Measurements from ENCODE around the gene ARHGAP32.
"Not testable (repeated sequence)": the region's sequence is repeated elsewhere in the genome, so short reads cannot be mapped to it uniquely, and the experiment has no call there.

The ARHGAP32 gene

DNA sequence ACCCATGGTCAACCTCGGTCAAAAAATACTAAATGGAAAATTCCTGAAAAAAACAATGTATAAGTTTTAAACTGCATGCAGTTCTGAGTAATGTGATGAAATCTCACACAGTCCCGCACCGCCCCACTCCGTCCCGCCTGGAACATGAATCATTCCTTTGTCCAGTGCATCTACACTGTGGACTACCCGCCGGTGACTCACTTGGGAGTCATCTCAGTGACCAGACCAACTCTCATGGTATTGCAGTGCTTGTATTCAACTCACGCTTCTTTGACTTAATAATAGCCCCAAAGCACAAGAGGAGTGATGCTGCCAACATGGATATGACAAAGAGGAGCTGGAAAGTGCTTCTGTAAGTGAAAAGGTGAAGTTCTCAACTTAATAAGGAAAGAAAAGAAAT is 48.8 kb downstream of the ARHGAP32 start:
- no peak overlapping the region for H3K4me3 ChIP-seq (ENCODE audit: low read length)
- H3K9me3 ChIP-seq (ENCODE audit: control insufficient read depth, low read length), result no peaks in the 10 kb centered on the region
- H3K4me1 ChIP-seq (ENCODE audit: control insufficient read depth, insufficient read depth, low read length), result peaks cover 13% of the 10 kb centered on the region
- no peak overlapping the region for H3K9ac ChIP-seq (ENCODE audit: low read length)
- H3K36me3 ChIP-seq (ENCODE audit: control insufficient read depth, insufficient read depth, low read length), result no peaks in the 10 kb centered on the region
- H3K27me3 ChIP-seq (ENCODE audit: control insufficient read depth, insufficient read depth, low read length), result no peaks in the 10 kb centered on the region

DNA sequence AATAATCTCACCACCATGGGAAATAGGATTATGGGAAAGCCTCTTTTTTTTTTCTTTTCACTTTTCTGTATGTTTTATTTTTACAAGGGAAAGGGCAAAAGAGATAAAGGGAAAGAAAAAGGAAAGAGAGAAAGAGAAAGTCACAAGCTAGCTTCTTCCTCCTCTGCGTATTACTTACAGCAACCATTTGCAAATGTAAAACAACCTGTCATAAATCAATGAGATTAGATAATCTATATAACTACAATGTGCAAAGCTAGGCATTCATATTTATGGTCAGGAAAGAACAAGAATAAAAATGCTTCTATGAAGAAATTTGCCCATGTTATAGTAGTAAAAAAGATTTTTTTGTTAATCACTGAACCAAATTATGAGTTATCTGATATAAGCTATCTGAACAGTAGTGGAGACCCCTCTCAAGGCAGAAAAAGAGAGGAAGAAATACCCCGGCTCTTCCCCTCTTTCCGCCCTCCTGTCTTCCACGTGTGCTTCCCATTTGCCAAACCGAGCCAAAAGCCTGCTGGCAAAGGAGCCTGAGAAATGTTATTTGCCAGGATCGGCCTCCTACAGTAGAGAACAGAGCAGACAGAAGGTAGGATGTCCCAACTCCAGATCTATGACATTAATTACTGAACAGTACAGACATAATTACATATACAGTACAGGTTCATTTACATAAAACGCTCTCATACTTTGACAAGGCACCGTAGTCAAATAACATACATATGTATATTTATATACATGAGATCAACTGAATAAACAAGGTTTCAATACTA is 50.2 kb downstream of the ARHGAP32 start:
- Histone ChIP-seq H3K36me3 (ENCODE audit: control insufficient read depth, insufficient read depth, low read length) (no peaks in the 10 kb centered on the region), H3K9ac (ENCODE audit: low read length) (peak overlapping the region; percentile 19), H3K9me3 (ENCODE audit: control insufficient read depth, low read length) (no peaks in the 10 kb centered on the region), H3K27me3 (ENCODE audit: control insufficient read depth, insufficient read depth, low read length) (no peaks in the 10 kb centered on the region), H3K4me1 (ENCODE audit: control insufficient read depth, insufficient read depth, low read length) (peaks cover 13% of the 10 kb centered on the region), H3K4me3 (ENCODE audit: low read length) (no peak overlapping the region)

DNA sequence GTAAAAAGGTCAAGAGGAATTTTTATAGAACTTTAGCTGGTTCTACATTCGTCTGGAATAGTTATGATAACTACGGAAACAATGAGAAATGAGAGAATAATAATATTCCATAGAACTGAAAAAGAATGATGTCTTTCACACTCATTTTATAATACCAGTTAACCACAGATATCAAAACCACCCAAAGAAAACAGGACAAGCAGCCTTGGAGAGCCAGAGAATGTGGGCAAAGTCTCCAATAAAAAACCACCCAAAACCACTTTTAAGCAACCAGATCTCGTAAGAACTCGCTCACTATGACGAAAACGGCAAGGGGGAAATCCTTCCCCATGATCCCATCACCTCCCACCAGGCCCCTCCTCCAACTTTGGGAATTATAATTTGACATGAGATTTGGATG is 60.8 kb downstream of the ARHGAP32 start:
- H3K4me3 ChIP-seq (ENCODE audit: low read length), result no peak overlapping the region
- no peaks in the 10 kb centered on the region for H3K9me3 ChIP-seq (ENCODE audit: control insufficient read depth, low read length)
- no peak overlapping the region for H3K9ac ChIP-seq (ENCODE audit: low read length)
- H3K4me1 ChIP-seq (ENCODE audit: control insufficient read depth, insufficient read depth, low read length), result no peaks in the 10 kb centered on the region
- no peaks in the 10 kb centered on the region for H3K36me3 ChIP-seq (ENCODE audit: control insufficient read depth, insufficient read depth, low read length)
- no peaks in the 10 kb centered on the region for H3K27me3 ChIP-seq (ENCODE audit: control insufficient read depth, insufficient read depth, low read length)

DNA sequence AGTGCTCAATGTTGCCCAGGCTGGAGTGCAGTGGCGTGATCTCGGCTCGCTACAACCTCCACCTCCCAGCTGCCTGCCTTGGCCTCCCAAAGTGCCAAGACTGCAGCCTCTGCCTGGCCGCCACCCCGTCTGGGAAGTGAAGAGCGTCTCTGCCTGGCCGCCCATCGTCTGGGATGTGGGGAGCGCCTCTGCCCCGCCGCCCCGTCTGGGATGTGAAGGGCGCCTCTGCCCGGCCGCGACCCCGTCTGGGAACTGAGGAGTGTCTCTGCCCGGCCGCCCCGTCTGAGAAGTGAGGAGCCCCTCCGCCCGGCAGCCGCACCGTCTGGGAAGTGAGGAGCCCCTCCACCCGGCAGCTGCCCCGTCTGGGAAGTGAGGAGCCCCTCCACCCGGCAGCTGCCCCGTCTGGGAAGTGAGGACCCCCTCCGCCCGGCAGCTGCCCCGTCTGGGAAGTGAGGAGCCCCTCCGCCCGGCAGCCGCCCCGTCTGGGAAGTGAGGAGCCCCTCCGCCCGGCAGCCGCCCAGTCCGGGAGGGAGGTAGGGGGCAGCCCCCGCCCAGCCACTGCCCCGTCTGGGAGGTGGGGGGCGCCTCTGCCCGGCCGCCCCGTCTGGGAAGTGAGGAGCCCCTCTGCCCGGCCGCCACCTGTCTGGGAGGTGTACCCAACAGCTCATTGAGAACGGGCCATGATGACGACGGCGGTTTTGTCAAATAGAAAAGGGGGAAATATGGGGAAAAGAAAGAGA is 63.1 kb downstream of the ARHGAP32 start:
- not testable (repeated sequence) for H3K4me3 ChIP-seq (ENCODE audit: low read length); H3K36me3 ChIP-seq (ENCODE audit: control insufficient read depth, insufficient read depth, low read length); H3K9ac ChIP-seq (ENCODE audit: low read length); H3K27me3 ChIP-seq (ENCODE audit: control insufficient read depth, insufficient read depth, low read length); H3K4me1 ChIP-seq (ENCODE audit: control insufficient read depth, insufficient read depth, low read length); H3K9me3 ChIP-seq (ENCODE audit: control insufficient read depth, low read length)

DNA sequence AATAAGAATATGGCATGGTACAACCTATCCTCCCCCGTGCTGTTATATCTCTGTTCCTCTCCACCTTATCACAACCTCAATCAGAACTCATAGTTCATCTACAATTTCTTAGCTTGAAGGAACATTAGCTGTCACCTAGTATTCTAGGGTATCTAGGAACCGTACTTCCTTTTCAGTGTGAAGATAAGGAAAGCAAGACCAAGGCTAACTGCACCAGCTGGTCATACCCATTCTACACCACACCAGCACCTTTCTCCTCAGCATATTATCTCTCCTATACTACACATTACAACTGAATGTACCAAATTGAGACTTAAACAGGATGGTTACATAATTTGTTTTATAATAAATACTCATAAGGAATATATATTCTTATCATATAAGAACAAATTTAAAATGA is 73.1 kb downstream of the ARHGAP32 start:
- Histone ChIP-seq H3K9me3 (ENCODE audit: control insufficient read depth, low read length) (no peaks in the 10 kb centered on the region), H3K4me3 (ENCODE audit: low read length) (no peak overlapping the region), H3K27me3 (ENCODE audit: control insufficient read depth, insufficient read depth, low read length) (no peaks in the 10 kb centered on the region), H3K4me1 (ENCODE audit: control insufficient read depth, insufficient read depth, low read length) (peaks cover 4% of the 10 kb centered on the region), H3K9ac (ENCODE audit: low read length) (no peak overlapping the region), H3K36me3 (ENCODE audit: control insufficient read depth, insufficient read depth, low read length) (no peaks in the 10 kb centered on the region)

DNA sequence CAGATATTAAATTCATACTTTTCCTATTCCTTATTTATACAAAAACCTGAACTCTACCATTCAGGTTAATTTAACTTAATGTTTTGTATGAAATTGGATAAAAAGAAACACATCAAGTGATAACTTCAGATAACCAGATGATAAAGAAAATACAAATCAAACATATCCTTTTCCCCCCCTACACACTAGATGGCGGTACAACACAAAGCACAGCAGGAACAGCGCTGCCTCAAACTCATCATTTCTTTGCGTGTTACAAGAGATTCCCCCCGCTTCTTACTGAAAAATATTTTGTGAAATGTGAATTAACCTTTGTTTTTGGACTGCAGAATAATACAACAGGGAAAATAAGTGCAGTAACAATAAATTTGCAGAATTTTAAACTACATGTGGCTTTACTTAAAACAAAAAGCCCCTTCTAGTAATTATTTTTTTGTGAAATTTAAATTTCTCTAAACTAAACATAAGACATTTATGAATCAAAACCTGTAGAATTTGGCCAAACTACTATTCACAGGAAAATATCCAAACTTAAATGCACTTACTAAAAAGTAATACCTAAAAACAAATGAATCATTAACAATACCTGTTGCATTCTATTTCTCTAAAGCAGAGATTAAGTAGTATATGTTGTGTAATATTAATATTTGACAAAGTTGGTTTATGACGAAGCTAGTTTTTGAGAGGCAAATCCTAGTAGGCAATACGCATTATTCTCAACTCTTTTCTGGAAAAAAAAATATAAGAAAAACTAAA is 74.4 kb downstream of the ARHGAP32 start:
- Histone ChIP-seq H3K4me1 (ENCODE audit: control insufficient read depth, insufficient read depth, low read length) (peaks cover 4% of the 10 kb centered on the region), H3K9me3 (ENCODE audit: control insufficient read depth, low read length) (no peaks in the 10 kb centered on the region), H3K4me3 (ENCODE audit: low read length) (no peak overlapping the region), H3K9ac (ENCODE audit: low read length) (no peak overlapping the region), H3K27me3 (ENCODE audit: control insufficient read depth, insufficient read depth, low read length) (no peaks in the 10 kb centered on the region), H3K36me3 (ENCODE audit: control insufficient read depth, insufficient read depth, low read length) (no peaks in the 10 kb centered on the region)

DNA sequence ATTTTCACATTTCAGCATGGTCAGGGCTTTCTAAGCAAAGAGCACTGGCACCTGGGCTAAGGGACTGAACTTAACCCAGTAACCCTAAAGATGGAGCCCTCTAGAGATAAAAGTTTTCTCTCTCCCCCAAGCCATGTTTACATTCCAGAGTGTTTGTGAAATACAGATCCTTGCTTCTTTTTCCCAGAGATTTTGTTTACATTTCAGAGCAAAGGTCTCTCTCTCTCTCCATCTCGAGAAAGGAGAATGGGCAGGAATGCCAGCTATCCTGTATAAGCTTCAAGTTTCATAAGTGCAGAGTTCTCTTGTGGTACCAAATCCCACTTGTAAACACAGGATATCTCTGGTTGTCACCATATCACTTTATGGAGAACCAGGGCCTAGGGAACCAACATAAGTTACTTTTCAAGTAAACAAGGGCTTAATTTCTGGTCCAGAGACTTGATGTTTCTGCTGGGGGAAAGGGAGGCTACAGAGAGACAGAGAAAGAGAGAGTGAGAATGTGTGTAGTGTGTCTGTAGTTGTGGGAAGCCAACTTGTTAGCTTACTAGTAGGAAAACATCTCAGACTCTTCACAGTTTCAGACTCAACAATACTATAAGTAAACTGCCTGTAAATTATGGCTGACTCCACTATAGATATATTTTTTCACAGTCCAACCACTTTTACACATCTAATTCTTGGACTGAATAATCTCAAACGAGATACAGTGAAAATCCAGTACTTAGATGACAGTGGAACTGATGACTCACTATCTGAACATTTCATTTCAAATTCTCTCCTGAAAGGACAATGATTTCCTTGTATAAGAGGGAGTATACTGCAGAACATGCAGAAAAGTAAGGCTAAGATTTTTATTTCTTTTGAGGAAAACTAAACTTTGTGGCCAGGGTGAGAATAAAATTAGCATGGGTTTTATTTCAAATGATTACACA is 76.2 kb downstream of the ARHGAP32 start:
- H3K9me3 ChIP-seq (ENCODE audit: control insufficient read depth, low read length), result no peaks in the 10 kb centered on the region
- peaks cover 4% of the 10 kb centered on the region for H3K4me1 ChIP-seq (ENCODE audit: control insufficient read depth, insufficient read depth, low read length)
- no peak overlapping the region for H3K9ac ChIP-seq (ENCODE audit: low read length)
- no peak overlapping the region for H3K4me3 ChIP-seq (ENCODE audit: low read length)
- no peaks in the 10 kb centered on the region for H3K27me3 ChIP-seq (ENCODE audit: control insufficient read depth, insufficient read depth, low read length)
- H3K36me3 ChIP-seq (ENCODE audit: control insufficient read depth, insufficient read depth, low read length), result no peaks in the 10 kb centered on the region

DNA sequence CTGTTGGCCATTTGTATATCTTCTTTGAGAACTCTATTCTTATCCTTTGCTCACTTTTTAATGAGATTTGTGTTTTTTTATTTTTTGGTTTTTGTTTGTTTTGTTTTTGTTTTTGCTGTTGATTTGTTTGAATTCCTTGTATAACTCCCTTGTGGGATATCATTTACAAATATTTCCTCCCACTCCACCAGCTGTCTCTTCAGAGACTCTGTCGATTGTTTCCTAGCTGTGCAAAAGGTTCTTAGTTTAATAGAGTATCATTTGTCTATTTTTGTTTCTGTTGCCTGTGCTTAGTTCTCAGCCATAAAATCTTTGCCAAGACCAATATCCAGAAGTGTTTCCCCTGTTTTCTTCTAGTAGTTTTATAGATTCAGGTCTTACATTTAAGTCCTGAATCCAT is 82.4 kb downstream of the ARHGAP32 start:
- H3K4me3 ChIP-seq (ENCODE audit: low read length), result no peak overlapping the region
- no peaks in the 10 kb centered on the region for H3K9me3 ChIP-seq (ENCODE audit: control insufficient read depth, low read length)

DNA sequence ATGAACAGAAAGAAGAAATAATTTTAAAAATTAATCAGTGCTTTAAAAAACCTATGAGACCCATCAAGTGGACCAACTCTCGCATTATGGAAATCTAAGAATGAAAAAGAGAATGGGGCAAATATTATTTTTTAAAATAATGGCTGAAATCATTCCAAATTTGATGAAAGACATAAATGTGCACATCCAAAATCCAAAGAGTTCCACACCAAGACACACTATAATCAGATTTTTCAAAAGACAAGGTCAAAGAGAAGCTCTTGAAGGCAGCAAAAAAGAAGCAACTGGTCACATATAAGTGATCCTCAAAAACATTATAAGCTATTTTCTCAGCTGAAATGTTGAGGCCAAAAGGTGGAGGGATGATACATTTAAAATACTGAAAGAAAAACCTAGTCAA is 85.3 kb downstream of the ARHGAP32 start:
- Histone ChIP-seq H3K9ac (ENCODE audit: low read length) (no peak overlapping the region), H3K4me3 (ENCODE audit: low read length) (no peak overlapping the region), H3K27me3 (ENCODE audit: control insufficient read depth, insufficient read depth, low read length) (no peaks in the 10 kb centered on the region), H3K36me3 (ENCODE audit: control insufficient read depth, insufficient read depth, low read length) (no peaks in the 10 kb centered on the region), H3K9me3 (ENCODE audit: control insufficient read depth, low read length) (no peaks in the 10 kb centered on the region), H3K4me1 (ENCODE audit: control insufficient read depth, insufficient read depth, low read length) (no peaks in the 10 kb centered on the region)

More for the DNA sequence above, 82.4 kb downstream of the ARHGAP32 start:
- Histone ChIP-seq H3K27me3 (ENCODE audit: control insufficient read depth, insufficient read depth, low read length) (no peaks in the 10 kb centered on the region), H3K36me3 (ENCODE audit: control insufficient read depth, insufficient read depth, low read length) (no peaks in the 10 kb centered on the region), H3K9ac (ENCODE audit: low read length) (no peak overlapping the region), H3K4me1 (ENCODE audit: control insufficient read depth, insufficient read depth, low read length) (no peaks in the 10 kb centered on the region)

DNA sequence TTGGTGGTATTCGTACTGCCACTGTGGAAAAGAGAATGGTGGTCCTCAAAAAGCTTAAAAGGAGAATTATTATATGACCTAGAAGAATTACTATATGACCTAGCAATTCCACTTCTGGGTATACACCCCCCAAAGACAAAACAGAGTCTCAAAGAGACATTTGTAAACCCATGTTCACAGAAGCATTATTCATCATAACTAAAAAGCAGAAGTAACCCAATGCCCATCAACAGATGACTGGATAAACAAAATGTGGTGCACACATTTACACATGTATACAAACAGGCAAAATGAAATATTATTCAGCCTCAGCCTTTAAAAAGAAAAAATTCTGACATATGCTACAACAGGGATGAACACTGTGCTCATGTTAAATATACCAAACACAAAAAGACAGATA is 89.4 kb downstream of the ARHGAP32 start:
- H3K4me1 ChIP-seq (ENCODE audit: control insufficient read depth, insufficient read depth, low read length), result no peaks in the 10 kb centered on the region
- no peaks in the 10 kb centered on the region for H3K9me3 ChIP-seq (ENCODE audit: control insufficient read depth, low read length)
- no peaks in the 10 kb centered on the region for H3K27me3 ChIP-seq (ENCODE audit: control insufficient read depth, insufficient read depth, low read length)
- no peak overlapping the region for H3K9ac ChIP-seq (ENCODE audit: low read length)
- no peaks in the 10 kb centered on the region for H3K36me3 ChIP-seq (ENCODE audit: control insufficient read depth, insufficient read depth, low read length)
- no peak overlapping the region for H3K4me3 ChIP-seq (ENCODE audit: low read length)

DNA sequence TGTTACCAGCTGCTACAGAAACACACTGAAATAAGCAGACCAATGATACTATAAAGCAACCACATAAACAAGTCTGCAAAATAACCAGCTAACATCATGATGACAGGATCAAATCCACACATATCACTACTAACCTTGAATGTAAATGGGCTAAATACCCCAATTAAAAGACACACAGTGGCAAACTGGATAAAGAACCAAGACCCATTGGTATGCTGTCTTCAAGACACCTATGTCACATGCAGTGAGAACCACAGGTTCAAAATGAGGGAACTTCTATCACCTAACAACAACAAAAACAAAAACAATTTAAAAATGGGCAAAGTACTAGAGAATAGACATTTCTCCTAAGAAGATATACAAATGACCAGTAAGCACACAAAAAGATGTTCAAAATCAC is 89.9 kb downstream of the ARHGAP32 start:
- Histone ChIP-seq H3K4me1 (ENCODE audit: control insufficient read depth, insufficient read depth, low read length) (no peaks in the 10 kb centered on the region), H3K4me3 (ENCODE audit: low read length) (no peak overlapping the region), H3K36me3 (ENCODE audit: control insufficient read depth, insufficient read depth, low read length) (no peaks in the 10 kb centered on the region), H3K27me3 (ENCODE audit: control insufficient read depth, insufficient read depth, low read length) (no peaks in the 10 kb centered on the region), H3K9ac (ENCODE audit: low read length) (no peak overlapping the region), H3K9me3 (ENCODE audit: control insufficient read depth, low read length) (no peaks in the 10 kb centered on the region)
